Esophagus muscularis mucosa (tissue), 4 donors: ENCODE data around the gene TBCC. TPM values are rescaled to one million over a fixed set of nuclear protein-coding genes. Genes with fewer than 3 reads are reported as not detected.

Source experiments
- DNase-seq: peaks from one replicate; pipeline ENCODE4 v3.0.0-alpha.2; 2017; ENCODE audit errors: extremely low spot score
- H3K27ac ChIP-seq, 4 donors: fragments of 200-600 bp; sonication (generic); replicated peaks in 1 of 4; 1 replicate in 3 of 4; 2 replicates in 1 of 4; pipeline ENCODE4 v1.5.1; 2016 to 2019; ENCODE audit warnings: mild to moderate bottlenecking in 1 of 4
- H3K27me3 ChIP-seq, 4 donors: fragments of 200-600 bp; sonication (generic); one replicate each; pipeline versions ENCODE4 v1.5.1 to v1.6.0; 2016 to 2019
- H3K36me3 ChIP-seq, 4 donors: fragments of 200-600 bp; sonication (generic); one replicate each; pipeline ENCODE4 v1.5.1; 2016 to 2019
- H3K4me1 ChIP-seq, 4 donors: fragments of 200-600 bp; sonication (generic); one replicate each; pipeline ENCODE4 v1.5.1; 2016 to 2019
- H3K4me3 ChIP-seq, 4 donors: fragments of 200-600 bp; sonication (generic); 1 replicate in 2 of 4; 2 replicates in 2 of 4; pipeline ENCODE4 v1.5.1; 2016 to 2019; ENCODE audit warnings: mild to moderate bottlenecking in 4 of 4, moderate library complexity in 1 of 4
- H3K9me3 ChIP-seq, 4 donors: fragments of 200-600 bp; sonication (generic); 1 replicate in 3 of 4; 2 replicates in 1 of 4; pipeline ENCODE4 v1.5.1; 2016 to 2019
- CTCF ChIP-seq, 3 experiments: fragments of 200-600 bp in 2 of 3; fragments of 450-650 bp in 1 of 3; sonication (generic) in 2 of 3; IDR thresholded peaks; one replicate each; pipeline ENCODE4 v1.5.1; 2017 to 2019; ENCODE audit warnings: antibody characterized with exemption in 3 of 3, mild to moderate bottlenecking in 2 of 3, moderate library complexity in 1 of 3
- EP300 ChIP-seq: sonication (generic); formaldehyde crosslinking; IDR thresholded peaks from one replicate; pipeline ENCODE4 v1.6.1; 2017; ENCODE audit warnings: antibody characterized with exemption
- POLR2A ChIP-seq: fragments of 450-650 bp; IDR thresholded peaks from one replicate; pipeline ENCODE4 v1.6.1; 2017; ENCODE audit warnings: antibody characterized with exemption, moderate library complexity, mild to moderate bottlenecking, low read depth
- POLR2AphosphoS5 ChIP-seq, 2 donors: sonication (generic); formaldehyde crosslinking; IDR thresholded peaks; one replicate each; pipeline ENCODE4 v1.6.1; 2017; ENCODE audit warnings: antibody characterized with exemption in 2 of 2
- WGBS: methylation state at CpG from one replicate; pipeline ENCODE4 v1.1.5; 2018; 5-methylcytosine and 5-hydroxymethylcytosine counted together
- intact Hi-C: fragments of 100-400 bp; cut with DNase I; formaldehyde crosslinking; loops from one replicate; pipeline ENCODE4 v1.15.1; 2023
- total RNA-seq, 4 donors: library from RNA; depleted of rRNA; stranded (reverse); fragments of >200 nt; gene quantifications; one replicate each; pipeline versions ENCODE4 v1.1.0 to v1.2.1, GENCODE V29; 2016

TBCC gene
- total RNA-seq, 4 donors from 2014 or later: 33.2 to 41.9 (median 38.5) TPM

GRCh38 chr6:42788671-42789070, 42.8 kb upstream of the TBCC start:
- Histone ChIP-seq H3K36me3 (no peaks in the 10 kb centered on the region), H3K4me1 (peaks cover 63 to 79% (median 75%) of the 10 kb centered on the region in 4 donors), H3K9me3 (no peaks in the 10 kb centered on the region), H3K27me3 (no peaks in the 10 kb centered on the region), H3K27ac (peak overlapping the region in 3 of 4 donors; percentile 28 to 51 (median 36)), H3K4me3 (peak overlapping the region in 1 of 4 donors; percentile 4)
- no peak for TF ChIP-seq EP300
- no peak for TF ChIP-seq POLR2A
- no peak for TF ChIP-seq CTCF (IDR thresholded peaks at IDR 0.05)
- no peak for TF ChIP-seq POLR2AphosphoS5 (IDR thresholded peaks at IDR 0.05)
- 56% methylated on average over 4 of the region's 4 CpGs for WGBS
- intact Hi-C loops: no loop called here
- no peak for DNase-seq

GRCh38 chr6:42787063-42787472, 41.2 kb upstream of the TBCC start:
- H3K27me3 ChIP-seq: no peaks in the 10 kb centered on the region
- 65% methylated on average over 2 of the region's 2 CpGs for WGBS
- H3K4me3 ChIP-seq: peak overlapping the region in 1 of 4 donors; percentile 92
- H3K9me3 ChIP-seq: no peaks in the 10 kb centered on the region
- peaks cover 63 to 74% (median 72%) of the 10 kb centered on the region in 4 donors for H3K4me1 ChIP-seq
- DNase-seq: no peak
- H3K27ac ChIP-seq: peak overlapping the region; percentile 45 to 100 (median 99)
- TF ChIP-seq EP300 (no peak), CTCF (IDR thresholded peaks at IDR 0.05) (no peak), POLR2A (no peak), POLR2AphosphoS5 (IDR thresholded peaks at IDR 0.05) (no peak)
- intact Hi-C loops: loop anchor here (2.0 kb wide), 1 partner anchor 40 kb away; the partner anchor contains the start of gene TBCC
- H3K36me3 ChIP-seq: no peaks in the 10 kb centered on the region

GRCh38 chr6:42786525-42786985, 40.7 kb upstream of the TBCC start:
- intact Hi-C loops: loop anchor here (2.0 kb wide), 1 partner anchor 40 kb away; the partner anchor contains the start of gene TBCC
- H3K9me3 ChIP-seq: no peaks in the 10 kb centered on the region
- no peak for TF ChIP-seq POLR2A
- no peak for TF ChIP-seq EP300
- no peak for TF ChIP-seq CTCF (IDR thresholded peaks at IDR 0.05)
- TF ChIP-seq POLR2AphosphoS5 (IDR thresholded peaks at IDR 0.05): no peak
- peak overlapping the region; percentile 45 to 100 (median 99) for H3K27ac ChIP-seq
- no peak for DNase-seq
- 66% methylated on average over 3 of the region's 3 CpGs for WGBS
- no peaks in the 10 kb centered on the region for H3K36me3 ChIP-seq
- H3K27me3 ChIP-seq: no peaks in the 10 kb centered on the region
- H3K4me1 ChIP-seq: peaks cover 61 to 69% (median 67%) of the 10 kb centered on the region in 4 donors
- H3K4me3 ChIP-seq: peak overlapping the region in 3 of 4 donors; percentile 11 to 95 (median 92)

- Histone ChIP-seq H3K4me1 (peaks cover 56 to 65% (median 62%) of the 10 kb centered on the region in 4 donors), H3K27me3 (no peaks in the 10 kb centered on the region)
- 51% methylated on average over 12 of the region's 12 CpGs for WGBS
These were observed 39.0 kb upstream of the TBCC start for GRCh38 chr6:42784717-42785498.

More at GRCh38 chr6:42784717-42785498, 39.0 kb upstream of the TBCC start:
- DNase-seq: no peak
- no peaks in the 10 kb centered on the region for H3K36me3 ChIP-seq
- H3K4me3 ChIP-seq: peak overlapping the region; percentile 92 to 98 (median 94)
- H3K27ac ChIP-seq: peak overlapping the region; percentile 98 to 100 (median 100)
- H3K9me3 ChIP-seq: no peaks in the 10 kb centered on the region
- no peak for TF ChIP-seq POLR2A
- TF ChIP-seq POLR2AphosphoS5 (IDR thresholded peaks at IDR 0.05): no peak
- TF ChIP-seq CTCF (IDR thresholded peaks at IDR 0.05): no peak
- TF ChIP-seq EP300: no peak
- intact Hi-C loops: no loop called here
